Upper lobe of left lung (tissue), 6 donors: ENCODE measurements around the gene STAB2. TPM values are rescaled to one million over a fixed set of nuclear protein-coding genes. Genes with fewer than 3 reads are reported as not detected.
A peak's percentile ranks its signal among the peaks of the same experiment; 100 is the strongest.

Experiments
- ATAC-seq, 2 donors: fragments of 200-7000 bp; cut with Tn5 transposase; one replicate each; pipeline ENCODE4 v1.9.1; 2022; ENCODE audit warnings: mild to moderate bottlenecking in 2 of 2, moderate library complexity in 2 of 2; ENCODE audit not compliant: low FRiP score in 2 of 2
- DNase-seq, 2 donors: peaks; one replicate each; pipeline ENCODE4 v3.0.0-alpha.2; 2019 to 2020
- H3K27ac ChIP-seq, 4 donors: fragments of 200-600 bp; sonication (generic); one replicate each; pipeline ENCODE4 v1.5.1; 2016 to 2019
- H3K27me3 ChIP-seq, 4 donors: fragments of 200-600 bp; sonication (generic); one replicate each; pipeline ENCODE4 v1.5.1; 2017 to 2019
- H3K36me3 ChIP-seq, 4 donors: fragments of 200-600 bp; sonication (generic); one replicate each; pipeline ENCODE4 v1.5.1; 2016 to 2019
- H3K4me1 ChIP-seq, 4 donors: fragments of 200-600 bp; sonication (generic); one replicate each; pipeline ENCODE4 v1.5.1; 2018 to 2019
- H3K4me3 ChIP-seq, 4 donors: fragments of 200-600 bp; sonication (generic); one replicate each; pipeline ENCODE4 v1.5.1; 2017 to 2019; ENCODE audit warnings: mild to moderate bottlenecking in 2 of 4, moderate library complexity in 1 of 4
- H3K9me3 ChIP-seq, 4 donors: fragments of 200-600 bp; sonication (generic); one replicate each; pipeline ENCODE4 v1.5.1; 2018 to 2019
- EP300 ChIP-seq, 4 donors: sonication (generic); formaldehyde crosslinking; IDR thresholded peaks; one replicate each; pipeline ENCODE4 v1.5.1; 2017; ENCODE audit warnings: antibody characterized with exemption in 4 of 4, control low read depth in 2 of 4
- POLR2A ChIP-seq, 4 donors: fragments of 450-650 bp; IDR thresholded peaks; one replicate each; pipeline ENCODE4 v1.5.1; 2016 to 2017; ENCODE audit warnings: antibody characterized with exemption in 4 of 4, mild to moderate bottlenecking in 2 of 4
- POLR2AphosphoS5 ChIP-seq, 2 donors: sonication (generic); formaldehyde crosslinking; IDR thresholded peaks; one replicate each; pipeline ENCODE4 v1.5.1; 2017; ENCODE audit warnings: antibody characterized with exemption in 2 of 2
- WGBS, 2 donors: methylation state at CpG; one replicate each; pipeline ENCODE4 v1.1.5; 2017 to 2018; 5-methylcytosine and 5-hydroxymethylcytosine counted together
- total RNA-seq, 6 donors: library from RNA; depleted of rRNA in 4 of 6; stranded (reverse); fragments of >200 nt in 4 of 6; gene quantifications; one replicate each; pipeline versions ENCODE4 v1.1.0 to v1.2.1, GENCODE V29; 2016 to 2021
- TF ChIP-seq, protein P1 (sequence below), 6 experiments: fragments of 450-650 bp in 4 of 6; fragments of 200-600 bp in 2 of 6; sonication (generic) in 2 of 6; IDR thresholded peaks; one replicate each; pipeline ENCODE4 v1.5.1; 2016 to 2019; ENCODE audit warnings: antibody characterized with exemption in 6 of 6
- donor health status: DM: no; HTN: no; CAD: no; lungs with moderate emphysema.
- donor health status: DM: no; HTN: yes; CAD: no; lungs with severe emphysema.

The STAB2 gene, protein sequence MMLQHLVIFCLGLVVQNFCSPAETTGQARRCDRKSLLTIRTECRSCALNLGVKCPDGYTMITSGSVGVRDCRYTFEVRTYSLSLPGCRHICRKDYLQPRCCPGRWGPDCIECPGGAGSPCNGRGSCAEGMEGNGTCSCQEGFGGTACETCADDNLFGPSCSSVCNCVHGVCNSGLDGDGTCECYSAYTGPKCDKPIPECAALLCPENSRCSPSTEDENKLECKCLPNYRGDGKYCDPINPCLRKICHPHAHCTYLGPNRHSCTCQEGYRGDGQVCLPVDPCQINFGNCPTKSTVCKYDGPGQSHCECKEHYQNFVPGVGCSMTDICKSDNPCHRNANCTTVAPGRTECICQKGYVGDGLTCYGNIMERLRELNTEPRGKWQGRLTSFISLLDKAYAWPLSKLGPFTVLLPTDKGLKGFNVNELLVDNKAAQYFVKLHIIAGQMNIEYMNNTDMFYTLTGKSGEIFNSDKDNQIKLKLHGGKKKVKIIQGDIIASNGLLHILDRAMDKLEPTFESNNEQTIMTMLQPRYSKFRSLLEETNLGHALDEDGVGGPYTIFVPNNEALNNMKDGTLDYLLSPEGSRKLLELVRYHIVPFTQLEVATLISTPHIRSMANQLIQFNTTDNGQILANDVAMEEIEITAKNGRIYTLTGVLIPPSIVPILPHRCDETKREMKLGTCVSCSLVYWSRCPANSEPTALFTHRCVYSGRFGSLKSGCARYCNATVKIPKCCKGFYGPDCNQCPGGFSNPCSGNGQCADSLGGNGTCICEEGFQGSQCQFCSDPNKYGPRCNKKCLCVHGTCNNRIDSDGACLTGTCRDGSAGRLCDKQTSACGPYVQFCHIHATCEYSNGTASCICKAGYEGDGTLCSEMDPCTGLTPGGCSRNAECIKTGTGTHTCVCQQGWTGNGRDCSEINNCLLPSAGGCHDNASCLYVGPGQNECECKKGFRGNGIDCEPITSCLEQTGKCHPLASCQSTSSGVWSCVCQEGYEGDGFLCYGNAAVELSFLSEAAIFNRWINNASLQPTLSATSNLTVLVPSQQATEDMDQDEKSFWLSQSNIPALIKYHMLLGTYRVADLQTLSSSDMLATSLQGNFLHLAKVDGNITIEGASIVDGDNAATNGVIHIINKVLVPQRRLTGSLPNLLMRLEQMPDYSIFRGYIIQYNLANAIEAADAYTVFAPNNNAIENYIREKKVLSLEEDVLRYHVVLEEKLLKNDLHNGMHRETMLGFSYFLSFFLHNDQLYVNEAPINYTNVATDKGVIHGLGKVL (N-terminal part only)
- total RNA-seq: 1 to 10 TPM in 1 of 6 donors, under 1 TPM in 4, not detected in 1; 0.10 to 2.4 (median 0.22) TPM

DNA sequence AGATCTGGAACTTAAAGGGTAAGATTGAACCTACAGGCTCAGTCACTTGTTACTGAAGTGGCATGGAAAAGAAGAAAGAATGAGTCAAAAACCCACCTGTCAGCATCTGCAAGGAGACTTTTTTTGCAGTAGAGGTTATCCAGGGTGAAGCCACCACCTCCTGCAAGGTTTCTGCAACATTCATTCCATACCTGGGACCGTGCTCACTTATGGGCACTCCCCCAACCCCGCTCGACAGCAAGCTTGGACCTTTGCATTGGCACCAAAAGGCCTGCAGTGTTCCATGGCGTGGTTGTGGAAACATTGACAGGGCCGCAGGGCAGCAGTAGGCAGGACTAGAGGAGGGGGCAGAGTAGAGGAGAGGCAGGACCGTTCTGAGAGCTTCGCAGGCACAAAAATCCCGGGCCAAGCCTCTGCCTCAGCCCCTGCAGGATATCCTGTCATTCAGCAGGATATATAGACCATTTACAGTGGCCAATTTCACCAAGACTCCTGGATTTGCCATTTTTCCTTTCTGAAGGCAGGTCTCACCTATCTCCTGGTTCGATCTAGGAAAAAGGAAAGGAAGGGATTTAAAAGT is at the start of gene STAB2:
Gene STAB2 (plus strand): TSS at position 483 of the 580 bp plus-strand sequence. CDS start 204 bp downstream, outside the sequence.
- WGBS, 2 donors: 59 to 64% methylated on average over 8 to 9 of the region's 9 CpGs
- no peaks in the 10 kb centered on the region for H3K36me3 ChIP-seq
- ATAC-seq: peak in 1 of 2 donors; percentile 39
- H3K4me3 ChIP-seq: no peak within 1 kb of the TSS
- no peak within 1 kb of the TSS for H3K27ac ChIP-seq
- H3K9me3 ChIP-seq: no peaks in the 10 kb centered on the region
- no peaks in the 10 kb centered on the region for H3K4me1 ChIP-seq
- no peak for DNase-seq
- TF ChIP-seq POLR2A (IDR thresholded peaks at IDR 0.05) (no peak), POLR2AphosphoS5 (IDR thresholded peaks at IDR 0.05) (no peak), EP300 (IDR thresholded peaks at IDR 0.05) (no peak)
- H3K27me3 ChIP-seq: no peaks in the 10 kb centered on the region

DNA sequence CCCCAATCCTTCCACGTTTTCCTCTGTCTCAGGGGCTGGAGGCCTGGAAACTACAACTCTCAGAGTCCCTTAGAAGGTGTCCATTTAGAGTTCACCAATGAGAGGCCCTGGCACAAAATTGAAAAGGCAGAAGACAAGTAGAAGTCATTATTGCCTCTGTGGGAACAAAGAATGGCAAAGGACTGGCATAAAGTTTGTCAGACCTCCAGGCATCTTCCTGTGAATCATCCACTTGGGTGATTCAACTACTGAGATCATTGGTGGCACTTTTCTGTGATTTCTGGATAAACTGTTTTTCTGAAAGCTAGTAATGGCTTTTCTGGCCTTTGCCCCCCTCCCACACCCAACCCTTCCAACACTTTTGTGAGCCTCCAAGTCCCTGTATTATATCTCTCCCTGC is 48.7 kb upstream of the STAB2 start:
- DNase-seq (no peak), ATAC-seq (no peak)
- WGBS, 2 donors: 52 to 68% methylated on average over 1 of the region's 1 CpG
- H3K4me1 ChIP-seq: no peaks in the 10 kb centered on the region
- H3K27me3 ChIP-seq: no peaks in the 10 kb centered on the region
- no peak for TF ChIP-seq EP300 (IDR thresholded peaks at IDR 0.05)
- TF ChIP-seq POLR2A (IDR thresholded peaks at IDR 0.05): no peak
- TF ChIP-seq, protein P1, sequence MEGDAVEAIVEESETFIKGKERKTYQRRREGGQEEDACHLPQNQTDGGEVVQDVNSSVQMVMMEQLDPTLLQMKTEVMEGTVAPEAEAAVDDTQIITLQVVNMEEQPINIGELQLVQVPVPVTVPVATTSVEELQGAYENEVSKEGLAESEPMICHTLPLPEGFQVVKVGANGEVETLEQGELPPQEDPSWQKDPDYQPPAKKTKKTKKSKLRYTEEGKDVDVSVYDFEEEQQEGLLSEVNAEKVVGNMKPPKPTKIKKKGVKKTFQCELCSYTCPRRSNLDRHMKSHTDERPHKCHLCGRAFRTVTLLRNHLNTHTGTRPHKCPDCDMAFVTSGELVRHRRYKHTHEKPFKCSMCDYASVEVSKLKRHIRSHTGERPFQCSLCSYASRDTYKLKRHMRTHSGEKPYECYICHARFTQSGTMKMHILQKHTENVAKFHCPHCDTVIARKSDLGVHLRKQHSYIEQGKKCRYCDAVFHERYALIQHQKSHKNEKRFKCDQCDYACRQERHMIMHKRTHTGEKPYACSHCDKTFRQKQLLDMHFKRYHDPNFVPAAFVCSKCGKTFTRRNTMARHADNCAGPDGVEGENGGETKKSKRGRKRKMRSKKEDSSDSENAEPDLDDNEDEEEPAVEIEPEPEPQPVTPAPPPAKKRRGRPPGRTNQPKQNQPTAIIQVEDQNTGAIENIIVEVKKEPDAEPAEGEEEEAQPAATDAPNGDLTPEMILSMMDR (IDR thresholded peaks at IDR 0.05): no peak
- TF ChIP-seq POLR2AphosphoS5 (IDR thresholded peaks at IDR 0.05): no peak
- no peaks in the 10 kb centered on the region for H3K36me3 ChIP-seq
- H3K9me3 ChIP-seq: no peaks in the 10 kb centered on the region
- H3K27ac ChIP-seq: no peak overlapping the region
- H3K4me3 ChIP-seq: no peak overlapping the region

DNA sequence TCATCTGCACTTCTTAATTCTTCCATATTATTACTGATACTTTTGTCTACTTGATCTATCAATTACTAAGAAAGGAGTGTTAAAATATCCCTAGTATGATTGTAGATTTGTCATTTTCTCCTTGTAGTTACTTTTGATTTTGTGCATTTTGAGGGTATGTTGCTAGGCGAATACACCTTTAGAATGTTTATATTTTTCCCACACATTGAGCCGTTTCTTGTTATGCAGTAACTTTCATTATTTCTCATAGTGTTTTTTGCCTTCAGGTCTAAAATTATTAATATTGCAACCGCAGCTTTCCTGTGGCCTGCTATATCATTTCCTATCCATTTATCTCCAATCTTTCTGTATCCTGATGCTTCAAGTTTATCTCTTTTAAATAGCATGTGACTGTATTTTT is 46.8 kb upstream of the STAB2 start:
- Histone ChIP-seq H3K4me1 (no peaks in the 10 kb centered on the region), H3K9me3 (no peaks in the 10 kb centered on the region), H3K27ac (no peak overlapping the region), H3K27me3 (no peaks in the 10 kb centered on the region), H3K4me3 (no peak overlapping the region), H3K36me3 (no peaks in the 10 kb centered on the region)
- ATAC-seq: no peak
- TF ChIP-seq POLR2A (IDR thresholded peaks at IDR 0.05): no peak
- TF ChIP-seq POLR2AphosphoS5 (IDR thresholded peaks at IDR 0.05): no peak
- TF ChIP-seq EP300 (IDR thresholded peaks at IDR 0.05): no peak
- TF ChIP-seq, protein P1 (IDR thresholded peaks at IDR 0.05): no peak
- no peak for DNase-seq
- 38 to 43% methylated on average over 3 of the region's 3 CpGs for WGBS, 2 donors

DNA sequence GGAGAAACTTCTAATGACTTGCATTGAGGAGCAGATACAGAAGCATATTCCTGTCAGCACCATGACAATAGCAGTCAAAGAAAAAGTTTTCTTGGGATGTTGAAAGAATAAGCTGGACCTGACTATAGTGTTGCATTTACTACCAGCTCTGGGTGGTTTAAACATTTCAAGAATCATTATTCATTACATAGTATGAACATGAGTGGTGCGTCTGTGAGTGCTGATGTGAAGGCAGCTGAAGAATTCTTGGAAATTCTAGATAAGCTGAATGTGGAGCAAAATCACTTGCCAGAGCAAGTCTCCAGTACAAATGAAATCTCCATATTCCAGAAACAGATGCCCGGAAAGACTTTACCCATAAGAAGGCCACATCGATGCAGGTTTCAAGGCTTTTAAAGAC is 45.0 kb upstream of the STAB2 start:
- H3K4me1 ChIP-seq: no peaks in the 10 kb centered on the region
- DNase-seq: no peak
- no peak for TF ChIP-seq POLR2AphosphoS5 (IDR thresholded peaks at IDR 0.05)
- TF ChIP-seq POLR2A (IDR thresholded peaks at IDR 0.05): no peak
- TF ChIP-seq EP300 (IDR thresholded peaks at IDR 0.05): no peak
- no peak for ATAC-seq
- H3K4me3 ChIP-seq: no peak overlapping the region
- no peaks in the 10 kb centered on the region for H3K36me3 ChIP-seq
- 81 to 92% methylated on average over 3 of the region's 3 CpGs for WGBS, 2 donors
- no peaks in the 10 kb centered on the region for H3K27me3 ChIP-seq
- no peak overlapping the region for H3K27ac ChIP-seq
- no peaks in the 10 kb centered on the region for H3K9me3 ChIP-seq

DNA sequence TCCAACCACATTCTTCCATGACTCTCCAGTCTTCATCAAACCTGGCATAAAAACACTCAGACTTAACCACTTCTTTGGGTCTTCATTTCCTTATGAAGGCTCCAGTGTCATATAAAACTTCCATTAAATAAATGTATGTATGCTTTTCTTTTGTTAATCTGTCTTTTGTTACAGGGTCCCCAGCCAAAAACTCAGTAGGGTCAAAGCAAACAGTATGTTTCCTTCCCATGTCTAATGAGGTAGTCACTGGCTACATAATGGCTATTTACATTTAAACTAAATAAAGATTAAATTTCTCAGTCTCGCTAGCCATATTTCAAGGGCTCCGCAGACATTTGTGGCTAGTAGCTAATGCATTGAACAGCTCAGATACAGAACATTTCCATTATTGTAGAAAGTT is 40.1 kb upstream of the STAB2 start:
- Histone ChIP-seq H3K36me3 (no peaks in the 10 kb centered on the region), H3K9me3 (no peaks in the 10 kb centered on the region), H3K4me3 (no peak overlapping the region), H3K4me1 (no peaks in the 10 kb centered on the region), H3K27ac (no peak overlapping the region), H3K27me3 (no peaks in the 10 kb centered on the region)
- ATAC-seq (no peak), DNase-seq (no peak)
- WGBS, 2 donors: 85 to 86% methylated on average over 2 of the region's 2 CpGs
- TF ChIP-seq EP300 (IDR thresholded peaks at IDR 0.05) (no peak), POLR2A (IDR thresholded peaks at IDR 0.05) (no peak), POLR2AphosphoS5 (IDR thresholded peaks at IDR 0.05) (no peak)
- TF ChIP-seq, protein P1 (IDR thresholded peaks at IDR 0.05): no peak
